NCI-H146 (cell line): ENCODE results near the gene ANGPTL3.
"Not testable (repeated sequence)": the region's sequence is repeated elsewhere in the genome, so short reads cannot be mapped to it uniquely, and the experiment has no call there.

ENCODE experiments used
- DNase-seq: peaks from one replicate; lab custom pipeline; 2025; lab: John Stamatoyannopoulos, UW

Gene ANGPTL3

GRCh38 chr1:62597281-62597680, at the start of gene ANGPTL3:
Gene ANGPTL3 (plus strand): TSS chr1:62597520. CDS start chr1:62597567, 47 bp downstream.
- no peak for DNase-seq

- DNase-seq, result no peak
These were observed 36.0 kb upstream of the ANGPTL3 start for GRCh38 chr1:62561306-62561705.

GRCh38 chr1:62567182-62567581, 30.1 kb upstream of the ANGPTL3 start:
- not testable (repeated sequence) for DNase-seq

GRCh38 chr1:62567926-62568325, 29.4 kb upstream of the ANGPTL3 start:
- DNase-seq, result not testable (repeated sequence)

- not testable (repeated sequence) for DNase-seq
These were observed 25.8 kb upstream of the ANGPTL3 start for GRCh38 chr1:62571517-62571916.

- DNase-seq, result no peak
These were observed 24.8 kb upstream of the ANGPTL3 start for GRCh38 chr1:62572476-62572875.

- no peak for DNase-seq
These were observed 23.6 kb upstream of the ANGPTL3 start for GRCh38 chr1:62573675-62574074.

- DNase-seq, result no peak
These were observed 11.7 kb upstream of the ANGPTL3 start for GRCh38 chr1:62585469-62586155.

GRCh38 chr1:62588000-62588399, 9.3 kb upstream of the ANGPTL3 start:
- DNase-seq, result no peak

GRCh38 chr1:62589321-62589720, 8.0 kb upstream of the ANGPTL3 start:
- no peak for DNase-seq

GRCh38 chr1:62590255-62590969, 6.9 kb upstream of the ANGPTL3 start:
- DNase-seq, result no peak

GRCh38 chr1:62590970-62591368, 6.4 kb upstream of the ANGPTL3 start:
- no peak for DNase-seq

GRCh38 chr1:62593825-62594394, 3.4 kb upstream of the ANGPTL3 start:
- DNase-seq, result no peak

- DNase-seq, result no peak
These were observed 1.7 kb upstream of the ANGPTL3 start for GRCh38 chr1:62595647-62596046.

GRCh38 chr1:62599044-62599443, 1.7 kb downstream of the ANGPTL3 start:
- DNase-seq, result no peak

- DNase-seq, result no peak
These were observed 4.1 kb downstream of the ANGPTL3 start for GRCh38 chr1:62601457-62601856.

- no peak for DNase-seq
These were observed 11.6 kb downstream of the ANGPTL3 start for GRCh38 chr1:62608905-62609304.

GRCh38 chr1:62610588-62610987, 13.3 kb downstream of the ANGPTL3 start:
- not testable (repeated sequence) for DNase-seq

GRCh38 chr1:62612770-62613169, 15.4 kb downstream of the ANGPTL3 start:
- DNase-seq, result no peak

- no peak for DNase-seq
These were observed 16.0 kb downstream of the ANGPTL3 start for GRCh38 chr1:62613325-62613727.

GRCh38 chr1:62613890-62614289, 16.6 kb downstream of the ANGPTL3 start:
- DNase-seq, result no peak

- no peak for DNase-seq
These were observed 24.6 kb downstream of the ANGPTL3 start for GRCh38 chr1:62621907-62622306.

- DNase-seq, result no peak
These were observed 28.1 kb downstream of the ANGPTL3 start for GRCh38 chr1:62625415-62625814.
